Stimulated activated CD8-positive, alpha-beta memory T cell treated with anti-CD3 and anti-CD28 coated beads, Interleukin-2, amount 100 ng/mL, for 1 hour (primary cell): ENCODE results near the gene NEDD4L.
"Not testable (repeated sequence)": the region's sequence is repeated elsewhere in the genome, so short reads cannot be mapped to it uniquely, and the experiment has no call there.

ENCODE experiments used
- DNase-seq, 2 donors: peaks; one replicate each; pipeline ENCODE4 v3.0.0-alpha.2; 2020; ENCODE audit warnings: low read depth in 2 of 2

Gene NEDD4L

GRCh38 chr18:58370612-58371011, 326.6 kb downstream of the NEDD4L start:
- DNase-seq, result no peak

GRCh38 chr18:58373481-58373880, 329.5 kb downstream of the NEDD4L start:
- no peak for DNase-seq

GRCh38 chr18:58375051-58375450, 331.0 kb downstream of the NEDD4L start:
- DNase-seq, result no peak

- DNase-seq, result no peak
Measured at GRCh38 chr18:58378411-58379379, 334.7 kb downstream of the NEDD4L start.

- no peak for DNase-seq
Measured at GRCh38 chr18:58379443-58379842, 335.4 kb downstream of the NEDD4L start.

GRCh38 chr18:58380113-58380512, 336.1 kb downstream of the NEDD4L start:
- DNase-seq, result not testable (repeated sequence)

GRCh38 chr18:58381676-58382411, 337.8 kb downstream of the NEDD4L start:
- DNase-seq, result no peak

- no peak for DNase-seq
Measured at GRCh38 chr18:58382446-58382845, 338.4 kb downstream of the NEDD4L start.

GRCh38 chr18:58385472-58385871, 341.4 kb downstream of the NEDD4L start:
- DNase-seq, result no peak

GRCh38 chr18:58386780-58387179, 342.8 kb downstream of the NEDD4L start:
- no peak for DNase-seq

GRCh38 chr18:58387716-58388115, 343.7 kb downstream of the NEDD4L start:
- no peak for DNase-seq

- no peak for DNase-seq
Measured at GRCh38 chr18:58388736-58389135, 344.7 kb downstream of the NEDD4L start.

GRCh38 chr18:58389745-58390144, 345.7 kb downstream of the NEDD4L start:
- DNase-seq, result no peak

GRCh38 chr18:58390399-58390798, 346.4 kb downstream of the NEDD4L start:
- no peak for DNase-seq

GRCh38 chr18:58391231-58391825, 347.3 kb downstream of the NEDD4L start:
- no peak for DNase-seq

- DNase-seq, result no peak
Measured at GRCh38 chr18:58391932-58392323, 347.9 kb downstream of the NEDD4L start.

- DNase-seq, result no peak
Measured at GRCh38 chr18:58392324-58393000, 348.4 kb downstream of the NEDD4L start.

GRCh38 chr18:58393295-58393694, 349.3 kb downstream of the NEDD4L start:
- DNase-seq, result no peak

GRCh38 chr18:58394046-58394445, 350.0 kb downstream of the NEDD4L start:
- DNase-seq, result no peak

- no peak for DNase-seq
Measured at GRCh38 chr18:58394602-58395425, 350.8 kb downstream of the NEDD4L start.

GRCh38 chr18:58396144-58396543, 352.1 kb downstream of the NEDD4L start:
- DNase-seq, result no peak
